Stimulated activated CD4-positive, alpha-beta T cell treated with anti-CD3 and anti-CD28 coated beads, Interleukin-15, amount 100 ng/mL, for 24 hours (primary cell): ENCODE data around the gene PRDX4.
A peak's percentile ranks its signal among the peaks of the same experiment; 100 is the strongest.
"Not testable (repeated sequence)": the region's sequence is repeated elsewhere in the genome, so short reads cannot be mapped to it uniquely, and the experiment has no call there.

ENCODE experiments used
- DNase-seq: peaks from one replicate; pipeline ENCODE4 v3.0.0-alpha.2; 2020

The PRDX4 gene

GRCh38 chrX:23676486-23676885, 9.2 kb downstream of the PRDX4 start:
- DNase-seq, result not testable (repeated sequence)

DNA sequence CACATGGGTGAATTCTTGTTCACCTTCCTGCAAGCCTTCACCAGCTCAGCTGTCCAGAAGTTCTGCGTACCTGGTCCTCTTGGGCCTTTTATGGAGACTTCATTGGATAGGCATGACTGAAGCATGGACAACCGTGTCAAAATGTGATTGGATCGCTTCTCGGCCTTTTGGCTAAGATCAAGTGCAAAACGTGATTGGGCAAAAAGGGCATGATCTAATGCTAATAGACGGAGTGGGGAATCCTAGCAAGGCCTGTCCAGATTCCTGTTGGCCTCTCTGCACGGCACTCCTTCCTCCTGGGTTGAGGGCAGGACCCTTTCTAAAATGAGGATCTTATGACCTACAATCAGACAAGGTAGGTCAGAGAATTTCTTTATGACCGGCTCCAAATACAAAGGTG, 24.9 kb downstream of the PRDX4 start:
- no peak for DNase-seq

GRCh38 chrX:23694606-23695005, 27.3 kb downstream of the PRDX4 start:
- peak; percentile 38 for DNase-seq

GRCh38 chrX:23699636-23700194, 32.4 kb downstream of the PRDX4 start:
- peak; percentile 7 for DNase-seq

DNA sequence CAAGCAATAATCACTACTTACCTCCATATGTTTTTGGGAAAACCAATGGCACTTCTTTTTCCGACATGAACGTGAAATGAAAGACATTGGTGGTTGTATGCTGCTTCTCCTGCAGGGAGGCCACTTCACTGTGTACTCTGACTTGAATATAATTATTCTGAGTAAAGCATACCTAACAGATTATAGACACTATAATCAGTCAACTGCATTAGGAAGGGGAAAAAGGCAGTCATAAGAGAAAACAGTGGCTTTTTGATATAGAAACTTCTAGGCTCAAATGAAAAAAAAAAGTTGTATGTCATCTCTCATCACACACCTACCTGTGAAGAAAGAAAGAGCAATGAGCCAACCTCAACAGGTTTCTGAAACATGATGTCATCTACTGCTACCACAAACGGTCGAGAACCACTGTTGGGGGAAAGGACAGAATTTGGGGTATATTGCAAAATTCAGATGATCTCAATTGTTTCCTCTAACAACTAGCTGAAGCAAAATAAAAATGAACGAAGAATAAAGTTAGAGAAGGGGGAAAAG, 37.4 kb downstream of the PRDX4 start:
- no peak for DNase-seq

DNA sequence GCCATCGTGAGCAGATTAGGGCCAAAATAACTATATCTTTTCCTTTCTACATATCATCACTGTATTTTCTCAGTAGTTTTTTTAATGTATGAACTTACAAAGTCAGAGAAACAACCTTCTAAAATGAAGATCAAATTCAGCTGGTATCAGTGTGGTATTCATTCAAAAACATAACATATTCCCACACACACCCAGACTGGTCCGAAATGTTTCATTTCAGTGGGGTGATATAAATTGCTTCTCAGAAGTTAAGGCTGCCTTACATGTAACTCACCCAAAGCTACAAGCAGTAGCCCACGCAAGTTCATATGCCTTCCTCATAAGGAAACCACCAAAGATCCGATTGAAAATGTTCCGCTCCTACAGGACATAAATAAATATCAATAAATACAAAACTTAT, 37.9 kb downstream of the PRDX4 start:
- DNase-seq, result no peak

- no peak for DNase-seq
These were observed 52.9 kb downstream of the PRDX4 start for GRCh38 chrX:23720117-23720677.

DNA sequence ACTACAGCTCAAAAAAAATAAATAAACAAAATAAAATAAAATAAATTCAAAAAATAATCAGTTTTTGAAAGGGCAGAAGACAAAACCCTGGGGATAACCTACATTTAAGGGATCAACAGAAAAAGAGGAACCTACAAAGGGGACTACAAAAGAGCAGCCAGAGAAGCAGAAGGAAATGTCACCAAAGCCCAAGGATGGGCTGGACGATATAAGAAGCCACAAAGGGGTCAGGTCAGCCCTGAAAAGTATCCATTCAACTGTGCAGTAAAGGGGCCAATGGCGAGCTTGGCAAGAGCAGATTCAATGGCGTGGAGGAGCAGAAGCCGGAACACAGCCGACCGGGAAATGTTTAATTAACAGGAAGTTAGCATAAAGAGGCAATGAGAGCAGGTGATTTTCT, 58.9 kb downstream of the PRDX4 start:
- no peak for DNase-seq

- DNase-seq, result no peak
These were observed 59.9 kb downstream of the PRDX4 start for GRCh38 chrX:23727206-23727605.

GRCh38 chrX:23729214-23729613, 61.9 kb downstream of the PRDX4 start:
- DNase-seq, result no peak

GRCh38 chrX:23731951-23732350, 64.7 kb downstream of the PRDX4 start:
- DNase-seq, result no peak

DNA sequence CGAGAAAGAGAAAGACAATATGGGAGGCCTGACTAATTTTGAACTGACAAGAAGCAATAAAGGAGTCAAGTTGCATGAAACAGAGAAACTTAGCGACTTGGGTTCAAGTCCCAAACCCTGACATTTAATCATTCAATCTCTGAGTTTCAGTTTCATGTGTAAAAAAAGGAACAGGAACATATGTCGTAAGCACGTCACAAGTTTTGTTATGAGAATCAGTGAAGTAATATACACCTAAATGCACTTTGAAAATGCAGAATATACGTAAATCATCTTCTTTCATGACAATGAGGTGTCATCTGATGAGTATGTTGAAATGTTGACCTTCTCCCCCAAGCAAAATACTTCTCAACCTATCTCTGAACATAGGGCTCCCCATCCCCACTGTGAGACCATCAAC, 65.4 kb downstream of the PRDX4 start:
- DNase-seq, result no peak
